ENCODE results near the gene CDX1.

The CDX1 gene

GRCh38 chr5:150131978-150132694, 34.4 kb upstream of the CDX1 start:
- no peak for DNase-seq (ENCODE audit: low spot score)

GRCh38 chr5:150132740-150133139, 33.8 kb upstream of the CDX1 start:
- DNase-seq (ENCODE audit: low spot score): no peak

DNA sequence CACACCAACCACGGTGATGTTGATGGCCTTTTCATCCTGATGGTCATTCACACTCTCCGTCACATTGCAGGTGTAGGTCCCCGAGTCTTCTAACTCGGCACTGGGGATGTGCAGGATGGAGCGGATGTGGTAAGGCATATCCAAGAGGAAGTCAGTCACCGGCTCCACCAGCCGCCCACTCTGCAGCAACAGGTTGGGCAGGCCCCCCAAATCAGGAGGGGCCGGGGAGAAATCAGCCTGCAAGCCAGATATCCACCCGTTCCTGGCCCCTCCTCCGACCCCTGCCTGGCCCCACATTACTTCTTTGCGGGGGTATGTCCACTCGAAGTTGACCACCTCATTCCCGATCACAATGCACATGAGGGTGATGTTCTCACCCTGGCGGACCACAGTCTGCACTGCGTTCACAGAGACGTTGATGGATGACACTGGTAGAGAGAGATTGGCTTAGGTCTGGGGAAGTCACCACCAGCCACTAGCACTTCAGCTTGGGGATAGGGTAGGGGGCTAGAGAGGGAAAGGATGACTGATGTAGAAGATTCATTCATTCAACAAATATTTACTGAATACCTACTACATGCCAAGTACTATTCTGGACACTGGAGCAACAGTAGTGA, 32.9 kb upstream of the CDX1 start:
- no peak for DNase-seq (ENCODE audit: low spot score)

DNA sequence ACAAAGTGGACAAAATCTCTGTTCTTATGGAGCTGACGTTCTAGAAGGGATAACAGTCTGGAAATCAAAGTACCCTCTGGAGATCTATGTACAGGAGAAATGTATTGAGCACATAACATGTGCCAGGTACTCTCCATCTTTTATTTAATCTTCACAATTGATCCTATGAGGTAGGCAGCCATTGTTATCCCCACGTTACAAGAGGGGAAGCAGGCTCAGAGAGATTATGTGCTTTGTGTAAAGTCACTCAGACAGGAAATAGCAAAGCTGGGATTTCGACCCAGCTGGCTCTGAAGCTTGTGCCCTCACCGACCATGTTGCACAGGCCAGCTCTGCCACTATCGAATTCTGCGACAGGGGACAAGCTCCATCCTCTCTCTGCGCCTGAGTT, 32.4 kb upstream of the CDX1 start:
- no peak for DNase-seq (ENCODE audit: low spot score)

DNA sequence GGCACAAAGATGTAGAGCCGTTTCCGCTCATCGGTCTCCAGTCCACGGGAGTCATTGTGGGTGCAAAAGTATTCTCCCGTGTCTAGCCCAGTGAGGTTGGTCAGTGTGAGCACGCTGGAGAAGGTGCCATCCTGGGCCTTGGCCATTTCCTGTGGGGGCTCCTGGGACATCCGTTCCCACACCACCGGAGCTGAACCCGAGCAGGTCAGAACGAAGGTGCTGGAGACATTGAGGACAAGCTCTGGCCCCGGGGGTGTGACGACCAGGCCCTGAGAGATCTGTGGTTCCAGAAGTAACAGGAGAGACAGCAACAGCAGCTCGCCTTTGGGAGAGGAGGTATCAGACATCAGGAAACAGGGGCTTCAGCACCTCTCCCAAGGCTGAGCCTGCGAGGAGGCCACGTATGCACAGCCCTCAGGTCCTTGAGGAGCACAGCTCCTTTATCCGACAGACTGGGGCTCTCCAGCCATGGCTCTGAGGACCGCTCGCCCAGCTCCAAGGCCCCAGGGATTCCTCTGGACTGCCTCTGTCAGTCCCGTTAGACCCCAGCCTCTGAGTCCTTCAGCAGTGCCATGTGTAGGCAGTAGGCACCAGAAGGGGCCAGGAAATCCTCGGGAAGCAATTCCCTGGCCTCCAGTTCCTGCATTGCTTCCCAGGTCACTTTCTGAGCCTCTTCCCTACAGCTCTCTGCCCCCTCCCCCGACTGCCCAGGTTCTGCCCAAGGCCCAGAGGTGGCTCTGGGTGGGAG, 30.8 kb upstream of the CDX1 start:
- DNase-seq (ENCODE audit: low spot score): no peak

DNA sequence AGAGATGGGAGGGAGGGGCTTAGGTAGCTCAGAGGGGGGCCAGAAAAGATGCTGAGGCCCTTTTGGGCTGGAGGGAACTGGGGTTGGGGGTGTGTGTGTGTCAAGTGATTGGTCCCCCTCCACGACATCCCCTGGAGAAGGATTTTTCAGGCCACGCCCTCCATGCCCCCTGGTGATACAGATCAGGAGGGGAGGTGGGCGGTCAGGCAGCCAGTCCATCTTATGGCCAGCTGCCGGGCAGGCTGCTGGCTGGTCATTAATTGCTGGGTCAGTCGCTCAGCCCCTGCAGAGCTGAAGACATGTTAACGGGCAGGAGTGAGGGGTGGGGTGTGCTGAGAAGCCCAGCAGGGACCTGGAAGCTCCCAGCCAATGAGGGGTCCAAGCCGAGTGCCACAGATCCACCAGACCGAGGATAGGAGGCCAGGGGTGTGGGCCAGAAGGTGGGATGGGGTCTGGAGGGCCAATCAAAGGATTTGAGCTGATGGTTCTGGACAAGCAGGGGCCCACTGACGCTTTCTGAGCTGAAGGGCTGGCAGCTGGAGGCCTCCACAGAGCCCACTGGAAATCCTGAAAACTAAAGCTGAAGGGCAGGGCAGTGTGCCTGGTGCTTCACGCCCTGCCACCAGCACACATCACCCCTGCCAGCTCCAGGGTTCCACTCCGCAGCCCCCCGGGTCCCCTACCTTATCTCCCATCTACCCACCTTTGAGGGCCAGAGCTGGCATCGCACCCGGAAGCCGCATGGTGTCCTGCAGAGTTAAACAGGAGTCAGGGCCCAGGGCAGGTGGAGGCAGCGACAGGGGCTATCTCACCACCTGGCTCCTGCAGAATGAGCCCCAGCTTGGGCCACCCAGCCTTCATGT, 30.0 kb upstream of the CDX1 start:
- no peak for DNase-seq (ENCODE audit: low spot score)

DNA sequence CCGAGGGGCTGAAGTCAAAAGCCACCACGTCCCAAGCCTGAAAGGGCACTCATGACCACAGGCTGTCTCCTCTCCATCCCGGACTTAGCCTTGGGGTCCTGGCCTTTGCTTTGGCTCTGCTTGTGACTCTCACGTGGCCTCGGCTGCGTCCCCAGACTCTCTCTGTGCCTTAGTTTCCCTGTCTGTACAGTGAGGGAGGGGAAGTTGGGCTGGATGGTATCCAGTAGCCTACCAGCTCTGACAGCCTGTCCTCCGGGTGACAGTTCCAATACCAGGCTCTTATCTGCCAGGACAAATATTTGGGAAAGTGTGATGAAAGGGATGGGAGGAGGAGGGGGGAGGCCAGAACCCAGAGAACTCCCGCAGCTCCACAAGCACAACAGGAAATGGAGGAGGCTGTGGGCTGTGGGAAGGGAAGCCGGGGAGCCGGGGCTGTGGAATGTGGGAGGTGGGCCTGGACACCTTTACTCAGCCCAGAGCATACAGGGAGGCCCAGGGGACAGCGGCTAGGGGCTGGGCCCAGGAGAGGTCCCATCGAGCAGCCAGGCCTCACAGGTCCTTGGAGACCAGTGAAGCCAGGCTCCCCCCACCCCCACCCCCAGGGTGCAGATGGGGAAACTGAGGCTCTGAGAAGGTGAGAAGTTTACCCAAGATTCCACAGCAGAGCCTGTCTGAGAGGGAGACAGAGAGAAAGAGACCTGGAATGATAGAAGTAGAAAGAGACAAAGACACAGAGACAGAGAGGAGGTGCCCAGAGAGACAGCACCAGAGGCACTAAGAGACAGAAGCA, 29.2 kb upstream of the CDX1 start:
- no peak for DNase-seq (ENCODE audit: low spot score)

DNA sequence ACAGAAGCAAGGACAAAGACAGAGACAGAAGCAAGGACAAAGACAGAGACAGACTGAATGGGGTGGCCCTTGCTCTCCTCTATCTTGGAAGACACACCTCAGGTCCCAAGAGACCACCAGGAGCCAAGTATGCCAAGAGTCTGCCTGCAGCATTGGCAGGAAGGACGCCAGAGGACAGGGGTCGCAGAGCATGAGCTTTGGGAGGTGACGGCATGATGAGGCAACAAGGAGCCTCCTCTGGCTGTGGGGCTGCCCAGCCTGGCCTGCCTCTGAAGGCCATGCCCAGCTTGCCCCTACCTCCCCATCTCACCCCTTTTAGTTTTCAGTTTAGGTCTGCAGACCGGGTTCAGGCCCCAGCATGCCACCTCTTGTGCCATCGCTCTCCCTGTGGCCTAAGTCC, 28.6 kb upstream of the CDX1 start:
- DNase-seq (ENCODE audit: low spot score): no peak

DNA sequence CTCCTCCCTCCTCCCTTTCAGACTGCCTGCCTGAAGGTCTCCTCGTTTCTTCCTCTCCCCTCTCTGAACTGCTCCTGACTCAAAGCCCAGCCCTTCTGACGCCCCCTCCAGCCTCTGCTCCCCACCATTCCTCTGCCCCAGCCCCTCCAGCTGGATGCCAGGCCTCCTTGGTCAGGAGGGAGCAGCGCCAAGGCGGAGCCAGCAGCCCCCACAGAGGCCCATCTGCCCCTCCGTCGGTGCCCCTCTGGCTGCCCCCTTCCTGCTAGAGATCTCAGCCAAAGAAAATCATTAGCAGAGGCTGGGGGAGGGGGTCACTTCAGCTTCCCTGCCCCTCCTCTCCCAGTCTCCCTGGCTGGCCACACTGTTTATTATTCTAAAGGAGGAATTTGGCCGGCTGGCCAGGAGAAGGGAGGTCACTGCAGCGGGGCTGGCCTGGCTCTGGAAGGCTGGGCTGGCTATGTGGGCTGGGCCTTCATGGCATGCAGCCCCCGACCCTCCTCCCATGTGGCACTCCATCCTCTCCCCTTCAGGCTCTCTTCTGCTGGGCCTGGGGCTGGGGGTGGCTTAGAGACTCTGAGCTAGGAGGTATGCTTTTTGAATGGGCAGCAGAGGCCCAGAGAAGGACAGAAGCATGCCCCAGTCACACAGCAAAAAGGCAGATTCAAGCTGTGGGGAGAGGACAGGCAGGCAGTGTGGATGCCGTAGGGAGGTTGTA, 27.9 kb upstream of the CDX1 start:
- DNase-seq (ENCODE audit: low spot score): no peak

- no peak for DNase-seq (ENCODE audit: low spot score)
These were observed 27.2 kb upstream of the CDX1 start for GRCh38 chr5:150139334-150139733.

DNA sequence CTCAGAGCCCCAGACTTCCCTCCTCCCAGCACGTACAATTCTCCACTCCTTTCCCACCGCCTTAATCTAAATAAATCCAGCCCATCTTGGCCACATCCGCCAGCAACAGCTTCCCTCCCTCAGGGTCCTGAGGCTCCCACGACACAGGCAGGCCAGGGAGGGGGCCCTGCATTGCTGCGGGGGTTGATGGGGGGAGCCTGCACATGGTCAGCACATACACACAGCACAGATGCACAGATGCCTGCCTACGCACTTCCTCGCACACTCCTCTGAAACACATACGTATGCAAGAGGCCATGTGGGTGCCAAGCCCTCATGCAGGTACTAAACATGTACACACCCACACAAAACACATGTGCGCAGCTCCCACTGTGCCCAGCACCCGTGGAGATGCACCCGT, 25.7 kb upstream of the CDX1 start:
- no peak for DNase-seq (ENCODE audit: low spot score)

DNA sequence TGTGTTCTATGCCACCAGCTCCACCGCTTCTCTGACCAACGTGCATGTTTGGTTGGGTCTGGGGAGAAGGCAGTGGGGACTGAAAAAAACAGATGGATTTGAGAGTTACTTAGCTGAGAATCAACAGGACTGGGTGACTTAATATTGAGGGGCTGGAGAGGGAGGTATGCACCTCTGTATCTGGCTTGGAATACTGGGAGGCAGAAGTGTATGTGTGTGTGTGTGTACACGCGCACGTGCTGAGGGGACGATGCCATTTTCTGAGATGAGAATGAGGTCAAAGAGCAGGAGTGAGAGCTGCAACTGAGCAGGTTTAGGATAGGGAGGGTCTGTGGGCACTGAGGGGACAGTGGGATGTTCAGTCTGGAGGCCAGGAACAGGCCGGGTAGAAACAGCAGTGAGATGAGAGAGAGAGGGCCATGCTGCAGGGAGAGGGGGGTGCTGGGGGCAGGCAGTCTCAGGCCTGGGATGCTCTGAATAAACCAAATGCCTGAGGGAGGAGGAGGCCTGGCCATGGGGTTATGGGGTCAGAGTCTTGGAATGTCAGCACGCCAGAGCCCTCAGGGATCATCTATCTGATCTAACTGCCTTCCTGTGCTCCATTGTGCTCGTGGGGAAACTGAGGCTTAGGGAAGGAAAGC, 24.9 kb upstream of the CDX1 start:
- no peak for DNase-seq (ENCODE audit: low spot score)

DNA sequence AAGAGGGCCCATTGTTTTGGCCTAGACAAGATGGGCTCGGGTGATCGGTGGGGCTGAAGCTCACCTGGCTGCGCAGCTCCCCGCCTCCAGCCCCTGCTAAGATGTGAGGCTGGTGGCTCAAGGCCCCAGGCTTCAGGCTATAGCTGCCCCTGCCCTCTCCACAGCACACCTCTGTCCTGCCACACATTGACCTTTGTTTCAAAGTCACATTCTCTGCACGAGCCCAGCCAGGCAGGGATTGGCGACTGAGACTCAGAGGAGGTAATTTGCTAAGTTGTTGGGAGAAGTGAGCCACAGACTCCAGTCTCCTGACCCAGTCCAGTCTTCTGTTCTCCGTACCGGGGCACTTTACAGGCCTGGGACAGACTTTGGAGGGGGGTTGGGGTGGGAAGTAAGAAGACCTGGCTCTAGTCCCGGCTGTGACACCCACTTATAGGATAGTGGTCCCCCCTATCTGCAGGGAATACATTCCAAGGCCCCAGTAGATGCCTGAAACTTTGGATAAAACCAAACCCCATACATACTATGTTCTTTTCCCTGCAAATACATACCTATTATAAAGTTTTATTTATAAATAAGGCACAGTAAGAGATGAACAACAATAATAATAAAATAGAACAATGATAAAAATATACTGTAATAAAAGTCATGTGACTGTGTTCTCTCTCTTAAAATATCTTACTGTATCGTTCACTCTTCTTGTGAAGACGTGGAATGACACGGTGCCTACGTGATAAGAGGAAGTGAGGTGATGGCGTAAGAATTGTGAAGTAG, 24.2 kb upstream of the CDX1 start:
- no peak for DNase-seq (ENCODE audit: low spot score)

DNA sequence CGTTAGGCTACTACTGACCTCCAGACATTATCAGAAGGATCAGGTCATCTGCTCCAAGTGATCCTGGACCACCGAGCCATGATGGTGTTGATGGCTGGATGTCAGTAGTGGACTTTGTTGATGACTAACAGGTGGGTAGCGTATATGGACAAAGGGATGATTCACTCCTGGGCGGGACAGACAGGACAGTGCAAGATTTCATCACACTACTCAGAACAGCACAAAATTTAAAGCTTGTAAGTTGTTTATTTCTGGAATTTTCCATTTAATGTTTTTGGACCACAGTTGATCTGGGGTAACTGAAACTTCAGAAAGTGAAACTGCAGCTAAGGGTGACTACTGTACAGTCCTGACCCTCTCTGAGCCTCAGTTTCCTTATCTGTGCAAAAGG, 23.6 kb upstream of the CDX1 start:
- DNase-seq (ENCODE audit: low spot score): no peak

DNA sequence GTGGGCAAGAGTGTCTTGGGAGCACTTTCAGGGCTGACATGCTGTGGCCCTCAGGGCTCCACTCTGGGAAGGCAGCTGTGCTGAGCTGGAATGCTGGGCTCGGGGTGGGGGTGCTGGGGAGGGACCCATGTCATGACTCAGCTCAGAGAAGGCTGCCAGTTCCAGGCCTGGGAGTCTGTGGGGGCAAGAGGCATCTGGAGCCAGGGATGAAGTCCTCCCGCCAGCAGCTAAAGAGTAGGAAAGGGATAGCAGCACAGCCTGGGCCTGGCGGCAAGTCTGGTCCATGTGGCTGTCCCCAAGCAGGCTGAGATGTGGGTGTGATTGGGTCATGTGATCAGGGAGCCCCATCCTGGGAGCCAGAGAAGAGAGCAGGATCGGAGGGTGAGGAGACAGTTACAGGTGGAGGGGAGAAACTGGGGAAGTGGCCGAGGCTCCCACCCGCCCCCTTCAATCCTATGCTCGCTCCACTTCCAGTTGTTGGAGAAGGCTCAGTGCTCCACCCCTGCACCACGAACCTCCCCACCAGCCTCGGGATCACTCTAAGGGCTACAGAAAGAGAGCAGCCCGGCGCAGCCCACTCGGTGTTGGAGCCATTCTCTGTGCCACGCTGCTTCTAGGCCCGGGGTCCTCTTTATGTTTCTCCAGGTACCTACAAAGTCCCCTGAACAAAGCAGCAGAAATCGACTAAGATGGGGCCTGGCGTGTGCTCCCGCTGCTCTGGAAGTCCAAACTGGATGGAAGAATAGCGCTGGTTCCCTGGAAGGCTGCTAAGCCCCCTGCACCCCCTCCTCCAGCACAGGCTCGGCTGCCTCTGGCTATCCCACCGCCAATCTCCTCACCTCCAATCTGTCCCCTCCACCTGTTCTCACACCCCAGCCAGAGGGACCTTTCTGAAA, 23.0 kb upstream of the CDX1 start:
- DNase-seq (ENCODE audit: low spot score): no peak

DNA sequence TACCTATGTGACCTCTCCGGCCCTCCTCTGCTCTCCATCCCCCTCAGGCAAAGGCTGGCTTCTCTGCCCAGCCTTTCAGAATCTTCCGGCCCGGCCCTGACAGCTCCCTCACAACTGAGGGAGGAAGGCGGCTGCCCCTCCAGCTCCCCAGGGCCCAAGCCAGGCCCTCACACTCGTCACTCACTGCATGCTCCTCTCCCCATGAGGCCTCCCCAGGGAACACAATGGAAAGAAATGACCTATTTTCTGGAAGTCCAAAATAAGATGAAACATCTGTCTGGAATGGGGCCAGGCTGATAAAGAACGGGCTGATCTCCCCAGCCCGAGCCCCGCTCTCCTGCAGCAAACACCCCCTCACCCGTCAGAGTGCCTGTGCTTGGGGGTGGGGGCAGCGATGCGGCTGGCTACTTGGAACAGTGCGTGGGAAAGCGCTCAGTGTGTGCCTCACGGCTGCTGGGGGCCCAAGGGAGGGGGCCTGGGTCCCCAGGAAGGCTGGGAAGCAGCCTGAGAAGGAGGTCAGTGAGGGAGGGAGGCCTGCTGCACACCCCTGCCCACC, 22.3 kb upstream of the CDX1 start:
- DNase-seq (ENCODE audit: low spot score): no peak

- DNase-seq (ENCODE audit: low spot score): no peak
These were observed 21.7 kb upstream of the CDX1 start for GRCh38 chr5:150144879-150145278.

DNA sequence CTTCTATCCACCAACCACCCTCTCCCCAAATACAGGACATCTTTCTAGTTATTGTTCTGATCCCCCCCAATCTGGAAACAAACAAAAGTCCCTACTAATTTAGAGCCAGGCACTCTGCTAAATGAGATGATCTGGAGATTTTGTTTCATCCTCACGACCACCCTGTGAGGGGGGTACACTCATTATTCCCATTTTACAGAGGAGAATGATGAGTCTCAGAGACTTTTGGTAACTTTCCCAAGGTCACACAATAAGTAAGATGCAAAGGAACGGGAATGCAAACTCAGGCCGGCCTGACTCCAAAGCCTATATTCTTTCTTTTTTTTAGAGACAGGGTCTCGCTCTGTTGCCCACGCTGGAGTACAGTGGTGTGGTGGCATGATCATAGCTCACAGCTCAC, 20.3 kb upstream of the CDX1 start:
- DNase-seq (ENCODE audit: low spot score): no peak

Data from hematopoietic multipotent progenitor cell treated with erythropoietin and hydrocortisone succinate and interleukin-3 and kit ligand, for 15 days (in vitro differentiated cells).